Stimulated activated CD4-positive, alpha-beta T cell treated with anti-CD3 and anti-CD28 coated beads, Interleukin-15, amount 100 ng/mL, for 24 hours (primary cell): Measurements from ENCODE around the gene COL18A1.

Experiments used
- DNase-seq: peaks from one replicate; pipeline ENCODE4 v3.0.0-alpha.2; 2020

Gene COL18A1

GRCh38 chr21:45403133-45403824 is 1.7 kb upstream of the COL18A1 start:
- no peak for DNase-seq

DNA sequence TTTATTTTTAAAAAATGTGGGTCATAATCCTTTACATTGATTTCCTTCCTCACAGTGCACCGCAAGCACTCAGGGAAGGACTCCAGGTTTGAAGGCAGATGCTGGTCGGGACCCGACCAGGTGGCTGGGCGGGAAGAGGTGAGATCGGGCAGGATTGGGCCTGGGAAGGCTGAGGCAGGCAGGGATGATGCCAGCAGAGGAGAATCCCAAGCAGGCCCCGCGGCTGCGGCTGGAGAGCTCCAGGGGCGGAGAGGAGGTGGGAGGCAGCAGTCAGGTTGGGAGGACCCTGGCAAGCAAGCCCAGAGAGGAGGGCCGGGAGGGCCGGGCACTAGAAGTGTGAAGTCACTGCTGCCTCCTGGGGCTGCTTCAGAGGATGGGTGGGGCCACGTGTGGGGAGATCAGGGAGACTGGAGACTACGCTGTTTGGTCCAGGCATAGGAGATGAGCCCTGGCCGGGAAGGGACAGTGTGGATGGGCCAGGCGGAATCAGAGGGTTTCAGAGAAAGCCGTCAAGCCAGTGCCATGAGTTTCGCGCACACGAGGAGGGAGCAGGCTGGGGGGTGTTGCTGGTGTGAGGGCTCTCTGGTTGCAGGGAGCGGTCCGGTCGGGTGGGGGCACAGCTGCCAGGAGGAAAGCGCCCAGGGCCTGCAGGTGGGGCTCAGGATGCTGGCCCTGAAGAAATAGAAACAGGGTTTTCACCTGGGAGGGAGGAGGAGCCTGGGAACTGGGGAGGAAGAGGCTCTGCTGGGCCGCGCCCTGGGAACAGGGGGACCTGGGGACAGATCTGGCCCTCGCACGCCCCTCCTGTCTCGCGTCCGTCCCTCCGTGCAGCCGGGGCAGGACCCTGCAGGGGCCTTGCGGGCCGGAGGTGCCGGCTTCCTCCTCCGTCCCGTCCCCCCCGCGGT is 888 bp upstream of the COL18A1 start:
- DNase-seq = no peak

DNA sequence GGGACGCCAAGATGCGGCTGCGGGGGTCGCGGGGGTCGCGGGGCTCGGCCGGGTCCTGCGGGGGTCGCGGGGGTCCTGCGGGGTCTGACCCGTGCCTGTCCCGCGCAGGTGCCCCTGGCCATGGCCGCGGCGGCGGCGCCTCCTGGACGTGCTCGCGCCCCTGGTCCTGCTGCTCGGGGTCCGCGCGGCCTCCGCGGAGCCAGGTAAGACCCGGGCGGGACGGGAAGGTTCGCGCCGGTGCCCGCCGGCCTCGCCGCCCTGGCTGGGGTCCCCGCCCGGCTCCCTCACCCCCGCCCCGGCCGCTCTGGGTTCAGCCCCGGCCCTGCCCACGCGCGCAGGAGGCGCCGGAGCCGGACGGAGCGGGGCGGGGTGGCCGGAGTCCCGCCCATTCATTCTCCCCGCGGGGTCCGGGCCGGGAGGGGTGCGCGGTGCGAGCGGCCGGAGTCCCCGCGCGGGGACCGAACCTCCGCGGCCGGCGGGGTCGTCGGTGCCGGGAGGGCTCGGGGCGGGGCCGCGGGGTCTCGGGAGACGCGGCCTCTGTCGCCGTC is 380 bp downstream of the COL18A1 start:
- peak; percentile 28 for DNase-seq

DNA sequence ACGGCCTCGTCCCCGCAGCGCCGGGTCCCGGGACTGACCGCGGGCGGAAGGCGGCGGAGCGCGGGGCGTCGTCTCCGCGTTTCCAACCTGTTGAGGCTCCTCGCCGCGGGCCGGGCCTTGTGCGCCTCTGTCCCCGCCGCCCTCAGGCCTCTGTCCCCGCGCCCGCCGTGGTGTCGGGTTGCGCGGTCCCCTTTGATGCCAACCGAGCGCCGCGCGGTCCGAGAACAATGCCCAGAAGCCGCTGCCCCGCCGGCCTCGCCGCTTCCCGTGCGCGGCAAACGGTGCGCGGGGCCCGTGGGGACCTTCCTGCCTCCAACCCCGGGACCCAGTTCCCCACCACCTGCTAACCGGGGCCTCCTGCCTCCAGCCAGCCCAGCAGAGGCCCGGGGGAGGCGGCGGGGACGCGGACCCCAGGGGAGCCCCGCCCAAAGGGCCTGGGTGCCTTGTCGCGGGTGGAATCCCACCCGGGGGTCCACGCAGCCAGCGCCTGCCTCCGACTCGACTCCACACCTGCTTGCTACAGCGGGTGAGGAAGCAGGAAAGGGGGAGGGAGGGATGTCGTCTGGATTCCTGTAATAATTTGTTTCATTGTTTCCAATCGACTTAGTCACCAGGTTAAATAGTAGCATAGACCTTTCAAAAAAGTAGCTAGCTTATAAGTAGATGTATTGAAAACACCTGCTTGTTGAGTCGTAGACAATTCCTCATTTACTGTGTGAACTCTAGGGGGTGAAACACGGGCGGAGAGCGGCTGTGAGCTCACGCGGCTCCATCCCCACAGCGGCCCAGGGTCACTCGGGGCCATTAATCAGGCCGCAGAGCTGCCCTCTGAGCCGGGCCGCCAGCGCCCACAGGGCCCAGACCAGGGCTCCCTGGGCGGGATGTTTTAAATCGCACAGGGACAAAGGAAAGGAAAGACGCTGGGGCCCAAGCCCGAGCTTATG is 1.1 kb downstream of the COL18A1 start:
- peak; percentile 42 for DNase-seq

DNA sequence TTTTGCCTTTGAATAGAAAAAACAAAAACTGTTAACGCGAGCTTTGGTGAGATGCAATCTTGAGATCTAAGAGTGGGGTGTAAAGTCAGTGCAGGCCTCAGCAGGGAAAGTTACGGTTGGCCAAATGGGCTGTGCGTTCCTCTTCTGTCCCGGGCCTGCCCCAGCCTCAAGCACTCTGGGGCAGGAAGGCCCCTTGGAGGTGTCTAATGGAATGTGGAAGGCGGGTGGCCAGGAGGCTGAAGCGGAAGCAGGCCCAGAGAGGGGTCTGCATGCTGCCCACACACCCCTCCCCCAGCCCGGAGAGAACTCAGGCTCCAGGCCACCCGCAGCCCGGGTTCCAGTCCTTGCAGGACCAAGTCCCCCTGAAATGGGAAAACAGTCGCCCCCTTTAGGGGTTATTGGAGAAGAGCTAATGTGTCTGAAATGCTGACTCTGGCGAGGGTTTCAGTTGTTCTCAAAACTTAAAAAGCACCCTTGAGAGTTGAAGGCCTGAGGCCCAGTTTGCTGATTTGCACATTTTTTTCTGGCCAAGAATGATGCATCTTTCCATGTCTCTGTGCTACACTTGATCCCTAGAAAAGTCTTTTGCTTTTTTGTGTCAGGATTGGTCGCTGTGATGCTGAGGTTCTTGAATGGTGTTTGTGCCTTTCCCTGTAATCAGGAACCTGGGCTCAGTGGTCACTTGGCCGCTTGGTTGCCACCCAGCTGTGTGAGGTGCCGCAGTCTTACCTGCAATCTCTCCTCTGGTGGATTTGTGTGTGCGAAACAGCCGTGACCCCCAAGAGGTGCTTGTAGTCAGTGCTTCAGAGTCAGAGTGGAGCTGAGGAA is 2.0 kb downstream of the COL18A1 start:
- DNase-seq = no peak

DNA sequence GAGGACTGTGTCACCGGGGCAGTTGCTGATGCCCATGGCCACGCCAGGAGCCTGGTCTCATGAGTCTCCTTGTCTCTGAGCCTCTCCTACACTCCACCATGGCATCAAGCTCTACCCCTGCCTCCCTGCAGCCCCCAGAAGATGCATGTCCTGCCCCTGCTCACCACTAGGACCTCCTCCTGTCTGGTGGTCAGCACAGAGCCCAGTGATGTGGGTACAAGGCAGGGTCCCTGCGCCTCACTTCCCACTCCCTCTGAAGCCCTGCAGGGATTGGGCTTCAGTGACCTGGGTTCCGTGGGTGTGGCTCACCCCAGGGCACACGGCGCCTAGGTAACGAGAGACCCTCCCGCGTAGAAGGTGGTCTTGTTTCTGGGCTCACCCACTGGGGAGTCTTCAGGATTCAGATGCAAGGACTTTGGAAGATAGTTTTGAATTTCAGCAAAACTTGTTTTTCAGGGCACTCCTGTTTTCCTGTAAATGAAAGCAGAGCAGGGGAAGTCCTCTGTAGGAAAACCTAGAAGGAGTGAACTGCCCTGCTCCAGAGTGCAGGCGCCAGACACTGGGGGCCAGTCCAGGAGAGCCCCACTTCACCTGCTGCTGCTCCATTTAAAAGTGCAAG is 2.8 kb downstream of the COL18A1 start:
- DNase-seq = no peak

GRCh38 chr21:45408271-45408791 is 3.4 kb downstream of the COL18A1 start:
- no peak for DNase-seq

DNA sequence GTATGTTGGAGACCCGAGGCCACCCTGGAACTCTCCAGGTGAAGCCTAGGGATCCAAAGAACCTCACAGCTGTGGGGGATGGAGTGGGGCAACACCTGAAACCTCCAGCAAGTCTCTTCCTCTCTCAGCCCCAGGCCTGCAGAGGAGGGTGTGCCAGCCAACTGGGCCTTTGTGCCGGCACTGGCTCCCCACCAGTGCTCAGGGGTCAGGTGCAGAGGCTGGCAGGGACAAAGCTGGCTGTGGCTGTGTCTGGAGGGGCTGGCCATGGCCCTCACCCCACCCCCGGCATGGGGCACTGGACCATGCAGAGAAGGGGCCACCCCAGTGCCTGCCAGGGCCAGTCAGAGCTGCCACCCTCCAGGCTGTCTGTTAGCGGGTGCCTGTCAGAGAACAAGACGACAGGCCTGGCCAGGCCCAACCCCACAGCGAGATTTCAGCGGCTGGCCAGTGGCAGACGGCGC is 3.9 kb downstream of the COL18A1 start:
- no peak for DNase-seq

DNA sequence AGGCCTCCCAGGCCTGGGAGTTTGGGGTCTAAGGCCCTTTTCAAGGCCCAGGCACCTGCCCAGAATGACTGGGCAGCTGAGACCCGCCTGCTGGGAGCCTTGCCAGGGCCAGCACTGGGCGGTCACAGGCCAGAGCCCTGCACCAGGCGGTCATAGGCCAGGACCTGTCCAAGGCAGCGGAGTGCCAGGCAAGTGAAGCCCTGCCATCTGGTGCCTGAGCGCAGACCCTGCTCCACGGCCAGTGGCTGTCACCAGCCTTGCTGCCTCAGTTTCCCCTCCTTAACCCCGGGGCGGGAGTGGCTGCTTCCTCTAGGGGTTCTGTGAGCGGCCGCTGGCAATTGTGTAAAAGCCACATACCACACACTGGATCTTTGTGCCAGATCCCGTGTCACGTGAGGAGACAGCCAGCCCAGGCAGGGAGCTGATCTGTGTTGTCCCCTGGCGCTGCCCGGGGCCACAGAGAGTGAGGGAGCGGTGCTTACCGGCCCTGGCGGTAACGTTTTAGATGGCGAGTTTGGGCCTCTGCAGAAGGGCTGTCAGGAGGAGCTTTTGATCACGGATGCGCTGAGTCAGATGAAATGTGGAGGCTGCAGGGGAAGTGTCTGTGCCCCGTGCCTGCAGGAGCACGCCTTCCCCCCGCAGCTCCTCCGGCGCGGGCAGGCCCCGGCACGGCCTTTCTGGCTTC is 4.6 kb downstream of the COL18A1 start:
- DNase-seq = no peak

DNA sequence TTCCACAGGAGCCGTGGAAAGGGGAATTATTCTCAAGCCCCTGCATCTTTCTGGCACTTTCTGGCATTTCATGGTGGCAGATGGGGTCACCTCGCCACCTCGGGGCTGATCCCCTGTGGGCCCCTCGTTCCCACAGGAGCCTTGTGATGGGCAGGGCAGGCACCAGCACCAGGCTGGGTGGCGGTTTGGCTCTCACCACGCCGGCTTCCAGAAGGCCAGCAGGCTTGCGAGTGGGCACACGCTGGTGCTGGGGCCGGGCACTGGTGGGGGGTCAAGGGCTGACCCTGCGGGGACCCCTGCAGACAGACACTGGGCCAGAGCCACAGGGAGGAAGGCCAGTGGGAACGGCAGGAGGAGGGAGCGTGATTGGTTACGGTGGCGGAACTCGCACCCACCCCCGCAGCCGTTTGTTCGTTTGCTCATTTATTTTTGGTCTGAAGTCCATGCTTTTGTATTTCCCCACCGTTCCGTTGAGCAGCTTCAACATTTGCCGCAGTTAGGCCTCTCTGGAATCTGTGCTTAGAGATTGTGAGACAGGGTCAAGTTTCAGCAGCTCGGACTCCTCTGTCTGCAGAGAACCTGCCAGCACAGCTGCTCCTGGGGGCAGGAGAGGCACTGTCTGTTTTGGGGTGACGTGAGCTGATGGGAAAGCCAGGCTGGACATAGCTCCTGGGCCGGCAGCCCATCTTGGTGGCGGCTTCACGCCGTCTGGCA is 5.3 kb downstream of the COL18A1 start:
- DNase-seq = no peak

DNA sequence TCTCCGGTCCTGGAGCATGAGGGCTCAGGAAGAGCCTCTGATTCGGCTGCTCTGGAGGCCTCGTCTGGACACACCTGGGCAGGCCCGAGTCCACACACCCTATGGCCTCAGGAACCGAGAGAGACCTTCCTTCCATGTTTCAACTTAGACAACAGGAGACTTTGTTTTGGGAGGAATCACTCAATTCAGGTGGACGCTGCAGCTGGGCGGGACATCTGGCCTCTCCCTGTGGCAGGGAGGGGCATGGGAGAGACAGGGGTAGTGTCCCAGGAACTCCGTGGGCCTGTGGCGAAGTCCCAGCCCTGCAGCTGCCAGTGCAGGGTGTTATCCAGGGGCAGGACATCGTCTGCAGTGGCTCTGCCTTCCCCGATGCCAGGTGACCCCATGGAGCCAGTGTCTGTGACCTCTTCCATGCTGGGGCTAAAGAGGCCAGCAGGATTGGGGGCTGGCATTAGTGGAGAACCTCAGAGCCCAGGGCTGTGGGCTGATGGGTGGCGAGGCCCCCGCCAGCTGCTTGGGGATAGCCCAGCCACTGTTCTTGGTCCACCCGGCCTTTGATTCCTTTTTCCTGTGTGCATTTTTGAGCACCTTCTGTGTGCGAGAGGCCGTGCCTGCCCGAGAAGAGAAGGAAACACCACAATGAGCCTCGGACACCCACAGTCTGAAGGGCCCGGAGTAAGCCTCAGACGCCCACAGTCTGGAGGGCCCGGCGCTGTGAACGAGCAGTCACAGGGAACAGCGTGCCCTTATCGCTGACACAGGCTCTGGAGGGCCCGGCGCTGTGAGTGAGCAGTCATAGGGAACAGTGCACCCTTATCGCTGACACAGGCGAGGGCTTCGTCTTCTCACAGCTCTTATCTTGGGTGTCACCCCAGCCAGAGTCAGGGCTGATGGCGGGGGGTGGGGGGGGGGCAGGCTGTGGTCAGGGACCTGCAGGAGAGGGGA is 6.2 kb downstream of the COL18A1 start:
- no peak for DNase-seq

- no peak for DNase-seq
These were observed 6.8 kb downstream of the COL18A1 start for GRCh38 chr21:45411810-45412206.

DNA sequence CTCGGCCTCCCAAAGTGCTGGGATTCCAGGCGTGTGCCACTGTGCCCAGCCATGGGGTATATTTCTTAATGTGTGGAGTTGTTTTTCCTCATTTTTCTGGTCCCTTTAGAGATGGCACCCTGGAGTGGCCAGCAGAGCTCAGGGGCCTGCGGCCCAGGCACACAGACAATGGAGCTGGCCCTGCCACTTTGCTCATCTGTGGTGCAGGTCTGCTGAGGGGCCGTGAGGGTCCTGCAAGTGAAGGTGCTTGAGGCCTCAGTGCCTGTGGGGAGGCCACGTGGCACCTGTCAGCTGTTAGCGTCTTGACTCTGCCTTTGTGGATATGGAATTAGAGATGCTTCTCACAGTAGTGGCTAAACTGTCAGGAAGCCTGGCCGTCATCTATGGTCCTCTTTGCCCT is 7.5 kb downstream of the COL18A1 start:
- no peak for DNase-seq

- no peak for DNase-seq
These were observed 8.1 kb downstream of the COL18A1 start for GRCh38 chr21:45412909-45413611.

DNA sequence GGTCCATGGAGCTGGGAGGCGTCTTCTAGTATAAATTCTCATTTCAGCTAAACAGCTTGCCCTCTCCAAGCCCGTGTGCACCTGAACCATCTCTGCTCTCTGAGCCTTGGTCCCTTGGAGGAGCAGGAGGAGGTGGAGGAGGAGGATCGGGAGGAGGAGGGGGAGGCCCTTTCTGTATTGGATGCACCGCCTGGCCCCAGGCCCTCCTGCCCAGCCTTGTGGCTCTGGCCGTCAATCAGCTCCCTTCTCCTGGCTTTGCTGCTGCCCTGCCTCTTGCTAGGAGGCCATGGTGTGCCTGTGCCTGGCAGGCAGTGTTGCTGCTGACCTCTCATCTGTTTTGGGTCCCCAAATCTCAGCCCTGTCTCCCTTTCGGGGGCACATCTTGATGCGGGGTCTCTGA is 9.0 kb downstream of the COL18A1 start:
- DNase-seq = no peak

GRCh38 chr21:45414396-45415187 is 9.6 kb downstream of the COL18A1 start:
- no peak for DNase-seq
